Lower lobe of right lung (tissue), 2 donors: Measurements from ENCODE around the gene KRTAP5-6. TPM values are rescaled to one million over a fixed set of nuclear protein-coding genes. Genes with fewer than 3 reads are reported as not detected.

ENCODE experiments used
- ATAC-seq, 2 donors: fragments of 200-7000 bp; cut with Tn5 transposase; one replicate each; pipeline ENCODE4 v1.9.1; 2020 to 2022; ENCODE audit warnings: mild to moderate bottlenecking in 2 of 2, moderate library complexity in 2 of 2
- DNase-seq: peaks from one replicate; pipeline ENCODE4 v3.0.0-alpha.2; 2020
- H3K27ac ChIP-seq: fragments of 200-600 bp; one replicate; pipeline ENCODE4 v1.8.0; 2022
- H3K27me3 ChIP-seq: fragments of 200-600 bp; one replicate; pipeline ENCODE4 v1.8.0; 2022; ENCODE audit warnings: low read depth
- H3K36me3 ChIP-seq: fragments of 200-600 bp; one replicate; pipeline ENCODE4 v1.8.0; 2022; ENCODE audit warnings: mild to moderate bottlenecking
- H3K4me1 ChIP-seq: fragments of 200-600 bp; one replicate; pipeline ENCODE4 v1.8.0; 2022
- H3K4me3 ChIP-seq: fragments of 200-600 bp; one replicate; pipeline ENCODE4 v1.8.0; 2022; ENCODE audit warnings: mild to moderate bottlenecking
- H3K9me3 ChIP-seq: fragments of 200-600 bp; one replicate; pipeline ENCODE4 v1.8.0; 2022
- intact Hi-C: fragments of 100-400 bp; cut with DNase I; formaldehyde crosslinking; loops from one replicate; pipeline ENCODE4 v1.11.0; 2022
- total RNA-seq: library from RNA; stranded (reverse); fragmentation: NEBNext Ultra II Directional; extraction: Animal tissue kit (Norgen Biotek cat#: 25700); gene quantifications from one replicate; pipeline ENCODE4 v1.2.1, GENCODE V29; 2021
- TF ChIP-seq, protein P1 (sequence below): fragments of 200-600 bp; IDR thresholded peaks from one replicate; pipeline ENCODE4 v1.8.0; 2022; ENCODE audit warnings: antibody characterized with exemption, mild to moderate bottlenecking
- donor health status: DM: no; HTN: yes; CAD: no; lungs with severe emphysema.

KRTAP5-6 gene
- total RNA-seq, 1 donor from 2014 or later, result not detected

DNA sequence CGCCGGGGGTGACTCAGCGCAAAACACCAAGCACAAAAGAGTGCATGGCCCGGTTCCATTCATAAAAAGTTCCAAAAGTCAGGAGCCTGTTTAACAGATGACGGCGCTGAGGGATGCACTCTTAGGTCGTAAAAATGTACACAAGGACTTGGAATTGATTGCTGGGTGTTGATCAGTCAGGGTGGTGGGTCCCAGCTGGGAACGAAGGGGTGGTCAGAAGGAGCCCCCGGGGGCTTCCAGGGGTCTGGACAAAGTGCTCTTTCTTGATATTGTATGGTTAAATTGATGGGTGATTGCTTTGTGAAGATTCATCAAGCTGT is 32.7 kb downstream of the KRTAP5-6 start:
- H3K9me3 ChIP-seq, result no peaks in the 10 kb centered on the region
- TF ChIP-seq, protein P1, sequence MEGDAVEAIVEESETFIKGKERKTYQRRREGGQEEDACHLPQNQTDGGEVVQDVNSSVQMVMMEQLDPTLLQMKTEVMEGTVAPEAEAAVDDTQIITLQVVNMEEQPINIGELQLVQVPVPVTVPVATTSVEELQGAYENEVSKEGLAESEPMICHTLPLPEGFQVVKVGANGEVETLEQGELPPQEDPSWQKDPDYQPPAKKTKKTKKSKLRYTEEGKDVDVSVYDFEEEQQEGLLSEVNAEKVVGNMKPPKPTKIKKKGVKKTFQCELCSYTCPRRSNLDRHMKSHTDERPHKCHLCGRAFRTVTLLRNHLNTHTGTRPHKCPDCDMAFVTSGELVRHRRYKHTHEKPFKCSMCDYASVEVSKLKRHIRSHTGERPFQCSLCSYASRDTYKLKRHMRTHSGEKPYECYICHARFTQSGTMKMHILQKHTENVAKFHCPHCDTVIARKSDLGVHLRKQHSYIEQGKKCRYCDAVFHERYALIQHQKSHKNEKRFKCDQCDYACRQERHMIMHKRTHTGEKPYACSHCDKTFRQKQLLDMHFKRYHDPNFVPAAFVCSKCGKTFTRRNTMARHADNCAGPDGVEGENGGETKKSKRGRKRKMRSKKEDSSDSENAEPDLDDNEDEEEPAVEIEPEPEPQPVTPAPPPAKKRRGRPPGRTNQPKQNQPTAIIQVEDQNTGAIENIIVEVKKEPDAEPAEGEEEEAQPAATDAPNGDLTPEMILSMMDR, result no peak
- intact Hi-C loops, result no loop called here
- H3K4me1 ChIP-seq, result no peaks in the 10 kb centered on the region
- DNase-seq (no peak), ATAC-seq (no peak)
- H3K27ac ChIP-seq, result no peak overlapping the region
- H3K27me3 ChIP-seq, result peaks cover 57% of the 10 kb centered on the region
- H3K36me3 ChIP-seq, result no peaks in the 10 kb centered on the region
- no peak overlapping the region for H3K4me3 ChIP-seq

- intact Hi-C loops, result no loop called here
- no peak for DNase-seq
- Histone ChIP-seq H3K9me3 (no peaks in the 10 kb centered on the region), H3K27me3 (peaks cover 62% of the 10 kb centered on the region), H3K4me1 (no peaks in the 10 kb centered on the region), H3K4me3 (no peak overlapping the region), H3K36me3 (no peaks in the 10 kb centered on the region), H3K27ac (no peak overlapping the region)
- no peak for ATAC-seq
- TF ChIP-seq, protein P1, result no peak
Observed at GRCh38 chr11:1730059-1730629, 33.1 kb downstream of the KRTAP5-6 start.

DNA sequence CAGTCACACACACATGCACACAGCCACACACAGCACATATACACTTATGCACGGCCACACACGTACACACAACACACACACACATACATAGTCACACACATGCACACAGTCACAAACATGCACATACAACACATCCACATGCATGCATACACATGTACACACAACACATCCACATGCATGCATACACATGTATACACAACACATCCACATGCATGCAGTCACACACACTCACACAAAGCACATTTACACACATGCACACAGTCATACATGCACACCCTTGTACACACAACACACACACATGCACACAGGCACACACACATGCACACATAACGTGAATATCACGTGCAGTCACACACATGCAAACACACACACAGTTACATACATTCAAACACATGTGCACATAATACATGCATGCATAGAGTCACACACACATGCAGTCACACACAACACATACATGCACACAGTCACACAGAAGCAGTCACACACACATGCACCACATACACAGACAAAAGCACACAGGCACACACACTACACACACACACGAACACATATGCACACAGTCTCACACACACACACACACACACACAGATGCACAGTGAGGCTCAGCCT is 34.6 kb downstream of the KRTAP5-6 start:
- DNase-seq (no peak), ATAC-seq (no peak)
- Histone ChIP-seq H3K4me1 (no peaks in the 10 kb centered on the region), H3K27me3 (peaks cover 64% of the 10 kb centered on the region), H3K4me3 (no peak overlapping the region), H3K27ac (no peak overlapping the region), H3K9me3 (no peaks in the 10 kb centered on the region), H3K36me3 (no peaks in the 10 kb centered on the region)
- intact Hi-C loops, result no loop called here
- TF ChIP-seq, protein P1, result no peak

- intact Hi-C loops, result no loop called here
- Histone ChIP-seq H3K27ac (no peak overlapping the region), H3K4me1 (no peaks in the 10 kb centered on the region), H3K9me3 (peaks cover 9% of the 10 kb centered on the region), H3K4me3 (no peak overlapping the region), H3K27me3 (peaks cover 61% of the 10 kb centered on the region), H3K36me3 (no peaks in the 10 kb centered on the region)
- ATAC-seq (no peak), DNase-seq (no peak)
- TF ChIP-seq, protein P1, result no peak
Observed at GRCh38 chr11:1732418-1733008, 35.5 kb downstream of the KRTAP5-6 start.

DNA sequence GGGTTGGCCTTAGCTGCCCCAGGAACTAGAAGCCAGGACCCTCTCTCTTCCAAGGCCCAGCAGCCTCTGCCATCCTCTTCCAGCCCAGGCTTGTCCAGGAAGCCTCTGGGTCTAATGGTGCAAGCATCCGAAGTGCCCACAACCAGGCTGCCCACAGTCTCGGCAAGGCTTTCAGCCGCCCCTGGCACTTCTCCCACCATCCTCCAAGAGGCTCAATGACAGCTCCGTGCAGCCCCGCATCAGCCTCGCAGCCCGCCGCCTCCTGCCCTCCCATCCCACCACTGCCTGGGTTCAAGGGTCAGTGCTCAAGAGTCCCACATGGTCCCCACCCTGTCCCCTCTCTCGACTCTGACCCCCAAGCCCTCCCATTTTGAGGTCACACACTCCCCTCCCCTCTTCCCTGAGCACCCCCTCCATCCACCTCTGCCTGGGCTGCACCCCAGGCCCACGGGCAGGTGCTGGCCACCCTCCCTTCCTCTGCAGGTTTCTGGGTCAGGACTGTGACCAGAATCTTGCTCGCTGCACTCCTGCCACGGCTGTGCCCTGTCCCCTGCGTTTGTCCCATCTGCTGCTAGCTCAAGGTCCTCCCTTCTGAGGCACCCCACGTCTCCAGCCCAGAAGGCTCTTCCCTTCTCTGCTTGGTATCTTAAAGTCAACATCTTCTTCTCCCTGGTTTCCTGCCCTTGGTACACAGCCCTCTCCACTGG is 36.2 kb downstream of the KRTAP5-6 start:
- H3K4me3 ChIP-seq, result no peak overlapping the region
- no peak for ATAC-seq
- H3K36me3 ChIP-seq, result no peaks in the 10 kb centered on the region
- H3K27ac ChIP-seq, result no peak overlapping the region
- no peaks in the 10 kb centered on the region for H3K4me1 ChIP-seq
- no peak for DNase-seq
- TF ChIP-seq, protein P1, result no peak
- peaks cover 56% of the 10 kb centered on the region for H3K27me3 ChIP-seq
- H3K9me3 ChIP-seq, result peaks cover 10% of the 10 kb centered on the region
- intact Hi-C loops, result no loop called here
